HepG2 (cell line): ENCODE results near the gene MAVS. TPM values are rescaled to one million over a fixed set of nuclear protein-coding genes. Genes with fewer than 3 reads are reported as not detected.

Experiments used
- ATAC-seq: fragments of 200-7000 bp; cut with Tn5 transposase; 3 replicates; pipeline ENCODE4 v1.9.1; 2020; ENCODE audit warnings: mild to moderate bottlenecking, moderate library complexity
- BruUV-seq: library from RNA; stranded (reverse); fragments of 400-500 nt; replicated peaks from 2 replicates; lab custom pipeline; 2021; lab: Mats Ljungman, UMichigan
- CTCF ChIA-PET: fragments of 300-600 bp; formaldehyde crosslinking; extraction: SDS; loops from one replicate; lab custom pipeline; 2021; ENCODE audit warnings: low total read pairs, inconsistent platforms, low intra/inter-chr PET ratio; lab: Yijun Ruan, JAX
- POLR2A ChIA-PET: fragments of 350-600 bp; sonication (Branson Sonifier 250); formaldehyde crosslinking; loops from one replicate; lab custom pipeline; 2020; ENCODE audit warnings: antibody characterized with exemption, inconsistent platforms; lab: Yijun Ruan, JAX
- DNase-seq: peaks from one replicate; pipeline ENCODE4 v3.0.0-alpha.2; 2015; ENCODE audit warnings: low spot score
- FAIRE-seq: peaks from 3 replicates; lab custom pipeline; 2011; peaks lifted over from hg19 to GRCh38; lab: Jason Lieb, UNC
- H2AFZ ChIP-seq: one replicate; pipeline ENCODE4 v1.6.1; 2011; ENCODE audit warnings: low read length, inconsistent platforms
- H3K27ac ChIP-seq: fragments of 300-600 bp; 3 replicates; pipeline ENCODE4 v1.8.0; 2011; ENCODE audit warnings: mixed run types, mild to moderate bottlenecking, mixed read lengths, low read length, inconsistent platforms; ENCODE audit not compliant: insufficient read depth; ENCODE audit errors: extremely low read length
- H3K27me3 ChIP-seq, 2 experiments: fragments of 200-600 bp in 1 of 2; 2 replicates in 1 of 2; 3 replicates in 1 of 2; pipeline versions ENCODE4 v1.6.0 to v1.8.0; 2011; ENCODE audit warnings: low read length in 2 of 2, mild to moderate bottlenecking in 2 of 2, moderate library complexity in 2 of 2, inconsistent platforms in 1 of 2; ENCODE audit not compliant: insufficient read depth in 2 of 2, control insufficient read depth in 1 of 2
- H3K36me3 ChIP-seq, 2 experiments: fragments of 200-600 bp in 1 of 2; replicated peaks in 1 of 2; 2 replicates in 1 of 2; 3 replicates in 1 of 2; pipeline versions ENCODE4 v1.5.1 to v1.8.0; 2011; ENCODE audit warnings: low read length in 2 of 2, inconsistent platforms in 1 of 2; ENCODE audit not compliant: insufficient read depth in 2 of 2, control insufficient read depth in 1 of 2
- H3K4me1 ChIP-seq: 2 replicates; pipeline ENCODE4 v1.5.1; 2012; ENCODE audit warnings: low read length, inconsistent platforms; ENCODE audit not compliant: insufficient read depth
- H3K4me2 ChIP-seq: 2 replicates; pipeline ENCODE4 v1.6.0; 2011; ENCODE audit warnings: low read depth, low read length, inconsistent platforms
- H3K4me3 ChIP-seq, 3 experiments: fragments of 200-600 bp in 1 of 3; sonication (generic), shearing (Covaris generic) in 1 of 3; replicated peaks in 1 of 3; 2 replicates each; pipeline ENCODE4 v1.5.1; 2011 to 2016; ENCODE audit warnings: low read length in 3 of 3, inconsistent platforms in 2 of 3, low read depth in 2 of 3, mild to moderate bottlenecking in 2 of 3, control low read depth in 1 of 3, mixed read lengths in 1 of 3; ENCODE audit not compliant: insufficient read depth in 1 of 3
- H3K79me2 ChIP-seq: one replicate; pipeline ENCODE4 v1.6.1; 2011; ENCODE audit warnings: low read length, inconsistent platforms; ENCODE audit not compliant: insufficient read depth
- H3K9ac ChIP-seq: 2 replicates; pipeline ENCODE4 v1.6.0; 2011; ENCODE audit warnings: mild to moderate bottlenecking, low read depth, low read length, inconsistent platforms; ENCODE audit not compliant: insufficient read depth
- H3K9me3 ChIP-seq: 2 replicates; pipeline ENCODE4 v1.5.1; 2012; ENCODE audit warnings: mild to moderate bottlenecking, low read length
- H4K20me1 ChIP-seq: 2 replicates; pipeline ENCODE4 v1.6.0; 2011; ENCODE audit warnings: inconsistent platforms, mild to moderate bottlenecking, low read length, moderate library complexity; ENCODE audit not compliant: insufficient read depth
- BCL6 ChIP-seq: IDR thresholded peaks from 2 replicates; pipeline ENCODE4 v1.6.1; 2016; ENCODE audit warnings: missing genetic modification reagents, missing compliant biosample characterization
- HNF1A ChIP-seq, 2 experiments: sonication (generic) in 1 of 2; formaldehyde crosslinking in 1 of 2; IDR thresholded peaks; 2 replicates each; pipeline versions ENCODE4 v1.4.0 to v1.6.1; 2016 to 2020; ENCODE audit warnings: borderline replicate concordance in 1 of 2, low read depth in 1 of 2, mild to moderate bottlenecking in 1 of 2, missing genetic modification reagents in 1 of 2
- KDM3A ChIP-seq: IDR thresholded peaks from 2 replicates; pipeline ENCODE4 v1.6.1; 2018; ENCODE audit warnings: low read depth, missing compliant biosample characterization
- NFIB ChIP-seq: sonication (generic); formaldehyde crosslinking; IDR thresholded peaks from 2 replicates; pipeline ENCODE4 v1.9.0; 2021; ENCODE audit warnings: missing genetic modification reagents, mild to moderate bottlenecking, borderline replicate concordance
- NFIC ChIP-seq: IDR thresholded peaks from 2 replicates; pipeline ENCODE4 v1.6.1; 2012; ENCODE audit warnings: mild to moderate bottlenecking, low read length, inconsistent platforms
- ONECUT2 ChIP-seq: sonication (generic); formaldehyde crosslinking; IDR thresholded peaks from 2 replicates; pipeline ENCODE4 v1.4.0; 2020; ENCODE audit warnings: missing genetic modification reagents
- PHF5A ChIP-seq: IDR thresholded peaks from one replicate; pipeline ENCODE4 v1.6.1; 2018; ENCODE audit warnings: low read depth, missing genetic modification reagents; ENCODE audit not compliant: unreplicated experiment
- REPIN1 ChIP-seq: sonication (generic); formaldehyde crosslinking; IDR thresholded peaks from 2 replicates; pipeline ENCODE4 v1.8.0; 2022; ENCODE audit warnings: missing genetic modification reagents, low read depth, mild to moderate bottlenecking, borderline replicate concordance
- SNAI1 ChIP-seq: sonication (generic); formaldehyde crosslinking; IDR thresholded peaks from 2 replicates; pipeline ENCODE4 v1.5.0; 2020; ENCODE audit warnings: mild to moderate bottlenecking, missing genetic modification reagents, borderline replicate concordance
- ZBTB42 ChIP-seq: sonication (generic); formaldehyde crosslinking; IDR thresholded peaks from 2 replicates; pipeline ENCODE4 v1.5.0; 2020; ENCODE audit warnings: mild to moderate bottlenecking, missing genetic modification reagents
- ZKSCAN1 ChIP-seq: fragments of 150-350 bp; IDR thresholded peaks from 2 replicates; pipeline ENCODE4 v1.6.1; 2014; ENCODE audit warnings: low read length
- ZNF136 ChIP-seq: sonication (generic); formaldehyde crosslinking; IDR thresholded peaks from 2 replicates; pipeline ENCODE4 v1.8.1; 2022; ENCODE audit warnings: low read depth, mild to moderate bottlenecking, moderate library complexity, missing genetic modification reagents
- ZNF3 ChIP-seq: IDR thresholded peaks from 2 replicates; pipeline ENCODE4 v1.7.0; 2017; ENCODE audit warnings: inconsistent platforms
- ZNF414 ChIP-seq: sonication (generic); formaldehyde crosslinking; IDR thresholded peaks from 2 replicates; pipeline ENCODE4 v1.5.0; 2020; ENCODE audit warnings: missing genetic modification reagents
- ZNF44 ChIP-seq: sonication (generic); formaldehyde crosslinking; IDR thresholded peaks from 2 replicates; pipeline ENCODE4 v1.5.1; 2020; ENCODE audit warnings: mild to moderate bottlenecking, missing genetic modification reagents
- ZNF747 ChIP-seq: sonication (generic); formaldehyde crosslinking; IDR thresholded peaks from 2 replicates; pipeline ENCODE4 v1.8.1; 2023; ENCODE audit warnings: missing genetic modification reagents, mild to moderate bottlenecking, borderline replicate concordance
- ZNF766 ChIP-seq: sonication (generic); formaldehyde crosslinking; IDR thresholded peaks from 2 replicates; pipeline ENCODE4 v1.5.0; 2020; ENCODE audit warnings: missing genetic modification reagents, borderline replicate concordance
- ZNF883 ChIP-seq: sonication (generic); formaldehyde crosslinking; IDR thresholded peaks from 2 replicates; pipeline ENCODE4 v1.5.1; 2020; ENCODE audit warnings: mild to moderate bottlenecking, missing genetic modification reagents; ENCODE audit errors: not compliant biosample characterization
- WGBS: methylation state at CpG from one replicate; pipeline ENCODE4 v1.1.6; 2017; ENCODE audit warnings: low lambda C conversion rate; 5-methylcytosine and 5-hydroxymethylcytosine counted together
- in situ Hi-C: cut with HindIII; loops from 2 replicates; pipeline ENCODE4 v1.10.0; 2017; ENCODE audit warnings: low pct_unique_long_range_greater_than_20kb; ENCODE audit not compliant: extremely low pct_ligation_motif_present
- intact Hi-C: fragments of 100-400 bp; cut with micrococcal nuclease; formaldehyde crosslinking; loops from one replicate; pipeline ENCODE4 v1.10.0; 2022; ENCODE audit not compliant: unreplicated experiment
- polyA plus RNA-seq, 8 experiments: library from polyadenylated mRNA; depleted of rRNA in 3 of 8; stranded (reverse) in 7 of 8; unstranded in 1 of 8; fragments of >200 nt; fragmentation: Illumina TruSeq in 4 of 8; extraction: Trizol in 4 of 8; gene quantifications; 2 replicates each; pipeline versions ENCODE4 v1.2.1 to v1.2.3, GENCODE V29; 2011 to 2016; ENCODE audit warnings: low read depth in 4 of 8, missing spikeins in 1 of 8, mixed read lengths in 1 of 8; ENCODE audit not compliant: insufficient read depth in 1 of 8
- total RNA-seq, 5 experiments: library from RNA; depleted of rRNA; stranded (reverse); fragments of >200 nt; fragmentation: Illumina TruSeq; extraction: Trizol; gene quantifications; 2 replicates each; pipeline ENCODE4 v1.2.3, GENCODE V29; 2016; ENCODE audit warnings: low read depth in 1 of 5

The MAVS gene
- total and polyA plus RNA-seq, 2 of the 13 experiments (the other 11 are each of a cell fraction or from before 2014, with no cell fraction given): 27.3 to 36.6 TPM

- Histone ChIP-seq H2AFZ (no peak overlapping the region), H3K79me2 (peaks cover 70% of the 10 kb centered on the region), H3K36me3 (peaks cover 1 to 10% of the 10 kb centered on the region in 2 experiments; a peak in 4 of 5 replicates), H3K27me3 (no peaks in the 10 kb centered on the region; a peak in 1 of 5 replicates), H3K4me2 (peak overlapping the region; percentile 74), H4K20me1 (peaks cover 48% of the 10 kb centered on the region), H3K27ac (peak overlapping the region; percentile 86), H3K4me3 (peak overlapping the region; percentile 86 to 94 (median 94)), H3K4me1 (peaks cover 54% of the 10 kb centered on the region), H3K9ac (peak overlapping the region; percentile 97), H3K9me3 (no peaks in the 10 kb centered on the region)
- peak; percentile 24 for ATAC-seq
- peak; percentile 33 for DNase-seq
- FAIRE-seq: no peak
- BruUV-seq: no TSS peak
- in situ Hi-C loops: loop anchor here (5.0 to 10.0 kb wide), 2 partner anchors 55 to 198 kb away; no protein-coding TSS in a partner anchor
- under 1% methylated on average over 31 of the region's 68 CpGs for WGBS
- intact Hi-C loops: loop anchor here (2.0 to 5.0 kb wide), 3 partner anchors 69 to 198 kb away; partner anchors contain the start of gene AP5S1
- ChIA-PET POLR2A (interaction anchor here (1.1 kb wide), 2 partner anchors 13 to 122 kb away, joined by 3 read pairs; partner anchors contain the start of gene ADISSP), CTCF (no interaction called here)
- 0 out of 2 replicates have a peak, but pooled peaks have one; percentile 66 for TF ChIP-seq ZNF44 (CRISPR knock-in tag)
- 0 out of 2 replicates have a peak, but pooled peaks have one; percentile 14 for TF ChIP-seq NFIB
- TF ChIP-seq BCL6 (CRISPR knock-in tag): no peak
- TF ChIP-seq SNAI1: no peak; the same call in 1 of the 2 replicates
- peak; percentile 43; the same call in 1 of the 2 replicates for TF ChIP-seq ZBTB42 (CRISPR knock-in tag)
- TF ChIP-seq ONECUT2: 0 out of 2 replicates have a peak, but pooled peaks have one; percentile 17
- TF ChIP-seq ZNF136 (CRISPR knock-in tag): no peak
- no peak for TF ChIP-seq REPIN1 (CRISPR knock-in tag)
- TF ChIP-seq ZNF766 (CRISPR knock-in tag): peak; percentile 74; the same call in 1 of the 2 replicates
- no peak for TF ChIP-seq ZNF883 (CRISPR knock-in tag)
- TF ChIP-seq ZNF747: 0 out of 2 replicates have a peak, but pooled peaks have one; percentile 18
- no peak for TF ChIP-seq ZNF414 (CRISPR knock-in tag)
- TF ChIP-seq PHF5A: no peak
- TF ChIP-seq HNF1A (IDR thresholded peaks at IDR 0.05; ENCODE audit: low read depth): 0 out of 2 replicates have a peak, but pooled peaks have one; percentile 7
- no peak for TF ChIP-seq HNF1A (CRISPR knock-in tag; IDR thresholded peaks at IDR 0.05; ENCODE audit: borderline replicate concordance)
- TF ChIP-seq NFIC: peak; percentile 43; the same call in 1 of the 2 replicates
- peak; percentile 65; the same call in 1 of the 2 replicates for TF ChIP-seq KDM3A (CRISPR knock-in tag)
- TF ChIP-seq ZKSCAN1: no peak
- no peak; the same call in 1 of the 2 replicates for TF ChIP-seq ZNF3
These were observed 43.1 kb downstream of the MAVS start for GRCh38 chr20:3889489-3890397.
